ENCODE measurements around the gene SDF4.

The SDF4 gene

DNA sequence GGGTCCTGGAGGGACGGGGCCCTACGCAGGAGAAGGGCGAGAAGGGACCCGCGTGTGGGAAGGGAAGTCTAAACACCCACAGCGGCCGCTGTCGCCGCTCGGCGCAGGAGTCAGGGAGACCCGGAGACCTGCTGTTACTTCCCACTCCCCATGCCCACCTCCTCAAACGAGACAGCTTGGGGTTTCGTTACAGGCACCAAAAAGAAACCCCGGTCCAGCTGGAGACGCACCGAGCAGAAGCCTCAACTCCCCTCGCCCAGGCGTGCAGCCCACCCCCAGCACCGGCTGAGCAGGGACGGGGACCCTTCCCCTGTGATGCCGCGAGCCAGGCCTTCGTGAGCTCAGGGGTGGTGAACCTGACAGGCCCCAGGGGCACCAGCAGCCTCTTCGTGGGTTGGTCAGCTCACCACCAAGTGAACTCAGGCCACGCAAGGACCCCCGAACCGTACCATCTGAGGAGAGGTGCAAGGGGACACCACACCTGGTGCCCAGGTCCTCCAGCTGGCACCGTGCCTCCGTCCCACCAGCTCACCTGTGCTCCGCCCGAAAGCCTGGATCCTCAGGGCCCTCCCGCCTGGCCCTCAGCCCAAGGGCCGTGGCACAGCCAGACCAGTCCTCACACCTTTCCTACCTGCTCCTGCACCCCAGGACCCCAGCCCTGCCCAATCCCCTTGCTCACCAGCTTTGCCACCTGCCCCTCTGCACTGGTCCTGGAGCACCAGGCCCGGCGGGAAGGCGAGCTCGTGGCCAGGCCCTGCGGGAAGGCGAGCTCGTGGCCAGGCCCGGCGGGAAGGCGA is 5.0 kb downstream of the SDF4 start:
- DNase-seq, result no peak

DNA sequence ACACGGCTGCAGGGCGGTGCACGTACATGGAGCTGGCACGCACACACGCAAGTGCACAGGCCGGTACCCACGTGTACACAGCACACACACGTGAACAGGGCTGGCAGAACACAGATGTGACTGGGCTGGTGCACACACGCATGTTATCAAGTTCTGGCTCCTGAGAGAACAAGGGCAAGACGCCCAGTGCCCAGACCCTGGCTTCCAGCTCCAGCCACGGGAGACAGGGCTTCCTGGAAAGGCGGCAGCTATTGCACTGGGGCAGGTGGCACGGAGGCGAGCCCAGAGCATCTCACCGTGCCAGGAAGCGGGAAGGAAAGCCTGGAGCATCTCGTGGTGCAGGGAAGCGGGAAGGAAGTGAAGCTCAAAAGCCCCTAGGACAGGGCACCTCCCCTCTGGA is 5.9 kb downstream of the SDF4 start:
- no peak for DNase-seq

DNA sequence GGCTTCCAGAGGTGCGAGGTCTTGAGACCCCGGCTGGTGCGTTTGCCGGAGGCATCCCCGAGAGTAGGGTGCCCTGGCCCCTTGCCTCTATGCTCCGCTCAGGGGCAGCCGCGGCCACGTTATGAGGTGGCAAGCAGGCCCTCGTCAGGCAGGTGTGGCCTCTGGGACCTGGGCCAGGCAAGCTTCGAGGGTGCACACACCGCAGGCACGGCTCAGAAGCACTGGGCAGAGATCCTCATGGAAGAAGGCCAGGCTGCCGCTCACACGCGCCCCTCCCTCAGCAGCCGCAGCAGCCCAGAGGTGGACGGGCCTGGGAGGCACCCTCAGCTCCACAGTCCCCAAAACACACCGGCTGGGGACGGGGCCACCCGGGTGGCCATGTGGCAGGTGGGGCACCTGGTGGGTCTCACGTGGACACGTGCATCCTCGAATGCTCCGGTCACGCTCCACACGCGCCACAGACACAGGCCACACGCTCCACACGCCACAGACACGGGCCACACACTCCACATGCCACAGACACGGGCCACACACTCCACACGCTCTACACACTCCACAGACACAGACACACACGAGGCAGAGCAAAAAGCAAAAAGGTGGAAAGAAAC is 6.5 kb downstream of the SDF4 start:
- DNase-seq, result no peak

DNA sequence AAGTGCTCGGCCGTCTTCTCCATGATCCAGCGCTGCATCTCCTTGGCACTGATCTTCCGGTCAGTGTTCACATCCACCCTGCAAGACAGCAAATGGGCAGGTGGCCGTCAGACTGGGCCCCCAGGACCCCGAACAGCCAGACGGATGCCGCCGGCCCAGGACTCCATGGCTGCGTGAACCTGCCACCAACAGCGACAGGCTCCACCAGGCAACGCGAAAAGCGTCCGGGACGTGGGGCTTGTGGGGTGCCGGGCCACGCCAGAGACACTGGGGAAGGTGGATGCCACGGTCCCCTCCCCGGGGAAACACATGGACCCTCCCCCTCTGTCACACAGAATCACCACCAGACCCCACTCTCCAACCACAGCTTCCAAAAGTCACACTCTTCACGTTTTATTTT is 7.9 kb downstream of the SDF4 start:
- no peak for DNase-seq

DNA sequence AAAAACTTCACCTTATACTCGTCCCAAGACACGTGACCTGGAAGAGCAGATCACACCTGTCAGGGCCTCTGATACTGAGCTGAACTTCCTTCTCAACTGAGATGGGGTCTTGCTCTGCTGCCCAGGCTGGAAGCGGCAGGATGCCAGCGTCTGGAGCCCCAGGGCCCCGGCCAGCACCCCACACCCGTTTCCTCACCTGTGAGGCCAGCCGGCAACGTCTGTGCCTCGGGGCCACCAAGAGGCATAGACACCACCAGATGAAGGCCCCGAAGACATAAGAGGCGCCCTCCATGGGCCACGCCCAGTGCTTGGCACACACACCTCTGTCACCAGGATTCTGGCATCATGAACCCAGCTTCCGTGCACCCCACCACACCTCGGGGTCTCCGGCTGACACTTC is 8.5 kb downstream of the SDF4 start:
- no peak for DNase-seq

DNA sequence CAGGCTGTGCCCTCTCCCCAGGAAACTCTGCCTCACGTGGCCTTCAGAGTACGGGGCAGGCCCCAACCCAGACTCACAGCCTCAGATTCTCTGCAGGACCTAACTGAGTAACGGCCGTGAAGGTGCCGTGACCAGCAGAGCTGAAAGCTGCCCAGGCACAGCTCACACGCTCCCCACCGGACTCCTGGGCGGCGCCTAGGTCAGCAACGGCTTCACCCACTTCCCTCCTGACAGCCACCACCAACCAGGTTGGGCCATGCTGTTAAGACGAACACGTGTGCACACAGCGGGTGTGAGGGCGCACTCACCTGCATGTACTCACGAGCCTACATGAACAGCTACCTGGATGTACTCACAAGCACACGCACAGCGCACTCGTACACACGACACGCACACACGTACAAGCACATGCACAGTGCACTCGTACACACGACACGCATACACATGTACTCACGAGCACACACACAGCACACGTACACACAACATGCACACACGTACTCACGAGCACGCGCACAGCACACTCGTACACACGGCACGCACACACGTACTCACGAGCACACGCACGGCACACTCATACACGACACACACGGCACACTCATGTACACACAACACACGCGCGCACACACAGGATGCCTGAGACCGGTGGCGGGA is 9.1 kb downstream of the SDF4 start:
- no peak for DNase-seq

DNA sequence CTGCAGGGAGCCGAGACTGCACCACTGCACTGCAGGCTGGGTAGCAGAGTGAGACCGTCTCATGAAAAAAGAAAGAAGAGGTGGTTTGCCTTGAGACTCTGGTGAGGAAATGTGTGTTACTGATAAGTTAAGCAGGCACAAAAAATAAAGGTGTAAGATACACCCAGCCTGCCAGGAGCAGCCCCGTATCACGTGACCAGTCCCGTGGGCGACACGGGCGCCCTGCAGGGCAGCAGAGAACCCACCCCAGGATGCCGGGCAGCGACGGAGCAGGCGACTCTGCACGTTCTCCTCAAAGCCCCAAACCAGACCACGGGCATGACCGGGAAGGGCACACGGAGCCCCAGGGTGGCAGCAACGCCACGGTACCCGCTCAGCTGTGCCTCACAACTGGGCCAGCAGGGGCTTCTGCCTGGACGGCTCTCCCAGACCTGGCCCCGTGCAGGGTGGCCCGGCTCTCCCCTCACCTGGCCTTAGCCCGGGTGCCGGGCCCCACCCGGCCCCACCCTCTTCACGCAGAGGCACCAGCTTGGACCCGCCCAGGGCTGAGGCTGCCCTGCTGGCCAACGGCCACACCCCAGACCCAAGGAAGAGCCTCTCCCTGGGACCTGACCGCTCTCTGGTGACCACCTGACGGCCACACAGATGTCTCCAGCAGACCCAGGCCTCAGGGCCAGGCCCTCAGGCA is 9.8 kb downstream of the SDF4 start:
- DNase-seq, result no peak

DNA sequence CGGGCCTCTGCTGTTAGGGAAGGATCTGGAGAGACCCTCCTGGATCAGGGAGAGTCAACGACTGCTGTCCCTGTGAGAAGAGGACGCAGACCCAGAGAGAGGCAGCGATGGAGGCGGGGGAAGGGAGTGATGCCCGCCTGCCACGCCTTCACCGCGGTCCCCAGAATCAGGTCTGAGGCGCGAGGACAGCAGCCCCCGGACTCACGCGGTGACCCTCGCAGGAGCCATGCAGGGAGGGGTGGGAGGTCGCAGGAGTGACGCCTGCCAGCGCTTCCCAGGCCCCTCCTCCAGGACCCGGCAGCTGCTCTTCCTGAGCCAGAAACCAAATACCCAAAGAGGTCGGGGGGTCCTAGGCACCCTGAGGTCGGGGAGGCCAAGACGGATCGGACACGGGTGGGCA is 11.6 kb downstream of the SDF4 start:
- DNase-seq, result no peak

DNA sequence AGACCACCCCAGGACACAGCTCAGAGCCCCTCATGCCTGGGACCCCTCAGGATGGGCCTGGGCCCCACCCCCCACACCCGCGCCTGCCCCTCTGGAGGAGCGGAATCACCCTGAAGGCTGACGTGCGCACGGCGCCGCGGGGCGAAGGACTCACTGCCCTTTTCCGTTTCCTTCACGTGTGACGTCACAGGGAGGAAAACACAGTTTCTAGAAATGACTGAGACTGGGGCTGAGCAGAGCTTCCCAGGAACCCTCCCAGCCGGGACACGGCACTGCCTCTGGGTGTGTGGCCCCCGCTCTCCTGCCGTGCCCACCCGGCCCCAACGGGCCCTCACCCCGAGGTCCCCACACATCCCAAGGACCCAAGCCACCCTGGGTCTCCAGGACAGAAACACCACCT is 12.5 kb downstream of the SDF4 start:
- no peak for DNase-seq

DNA sequence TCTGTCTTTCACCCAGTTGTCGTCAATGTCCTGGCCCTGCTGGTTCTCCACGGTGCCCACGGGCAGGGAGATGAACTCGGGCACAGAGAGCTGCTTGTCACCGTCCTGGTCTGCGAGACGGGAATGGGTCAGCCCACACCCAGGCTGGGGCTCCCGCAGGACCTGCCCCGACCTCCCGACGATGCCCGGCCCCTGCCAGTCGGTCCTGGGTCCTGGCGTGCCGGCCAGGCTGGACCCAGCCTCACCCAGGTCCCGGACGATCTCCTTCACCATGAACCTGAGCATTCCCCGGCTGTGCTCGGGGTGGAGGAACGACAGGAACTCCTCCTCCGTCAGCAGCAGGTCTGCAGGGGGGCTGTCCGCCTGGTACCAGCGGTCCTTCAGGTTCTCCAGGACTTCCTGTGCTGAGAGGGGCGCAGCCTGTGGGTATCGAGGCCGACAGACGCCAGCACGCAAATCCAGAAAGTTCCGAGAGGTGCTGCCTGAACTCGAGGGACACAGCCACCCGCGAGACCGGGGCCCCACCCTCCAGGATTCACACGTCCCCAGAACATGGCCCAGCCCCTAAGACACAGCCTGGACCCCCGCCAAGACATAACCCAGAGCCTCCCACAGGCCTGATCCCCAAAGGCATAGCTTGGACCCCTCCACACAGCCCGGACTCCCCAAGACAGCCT is 13.1 kb downstream of the SDF4 start:
- no peak for DNase-seq

DNA sequence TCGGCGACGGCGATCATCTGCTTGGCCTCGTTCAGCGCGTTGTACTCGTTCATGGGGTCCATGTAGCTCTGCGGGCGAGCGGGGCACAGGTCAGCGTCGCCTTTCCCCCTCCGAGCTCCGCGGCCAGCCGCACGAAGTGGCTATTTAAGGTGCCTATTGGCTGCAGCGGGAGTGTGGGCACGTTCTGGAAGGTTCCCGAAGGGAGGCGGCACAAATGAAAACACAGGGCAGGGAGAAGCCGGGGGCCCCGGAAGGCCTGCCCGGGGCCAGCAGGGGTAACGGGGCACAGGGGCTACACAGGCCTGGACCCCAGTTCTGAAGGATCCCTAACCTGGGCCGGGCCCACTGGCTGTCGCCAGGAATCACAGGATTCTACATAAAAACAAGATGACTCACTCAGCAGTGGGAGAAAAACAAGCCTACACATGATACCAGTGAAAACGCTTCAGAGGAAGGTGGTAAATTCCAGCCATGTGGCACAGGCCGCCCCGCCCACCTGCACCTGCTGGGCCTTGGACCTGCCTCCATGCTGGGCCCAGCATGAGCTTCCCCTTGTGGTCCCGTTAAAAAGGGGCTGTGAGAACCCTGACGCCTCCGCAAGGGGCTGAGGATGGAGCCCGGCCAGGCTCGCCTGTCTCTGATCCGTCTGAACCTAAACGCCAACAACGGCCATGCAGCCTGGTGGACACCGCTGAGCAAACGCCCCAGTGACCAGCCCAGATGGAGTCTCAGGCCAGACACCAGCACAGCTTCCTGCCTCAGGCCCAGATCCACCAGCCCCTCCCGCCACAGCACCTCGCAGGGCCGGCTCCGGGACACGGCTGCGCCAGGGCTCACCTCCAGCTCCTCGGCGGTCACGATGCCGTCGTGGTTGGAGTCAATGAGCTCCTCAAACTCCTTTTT is 13.9 kb downstream of the SDF4 start:
- no peak for DNase-seq

DNA sequence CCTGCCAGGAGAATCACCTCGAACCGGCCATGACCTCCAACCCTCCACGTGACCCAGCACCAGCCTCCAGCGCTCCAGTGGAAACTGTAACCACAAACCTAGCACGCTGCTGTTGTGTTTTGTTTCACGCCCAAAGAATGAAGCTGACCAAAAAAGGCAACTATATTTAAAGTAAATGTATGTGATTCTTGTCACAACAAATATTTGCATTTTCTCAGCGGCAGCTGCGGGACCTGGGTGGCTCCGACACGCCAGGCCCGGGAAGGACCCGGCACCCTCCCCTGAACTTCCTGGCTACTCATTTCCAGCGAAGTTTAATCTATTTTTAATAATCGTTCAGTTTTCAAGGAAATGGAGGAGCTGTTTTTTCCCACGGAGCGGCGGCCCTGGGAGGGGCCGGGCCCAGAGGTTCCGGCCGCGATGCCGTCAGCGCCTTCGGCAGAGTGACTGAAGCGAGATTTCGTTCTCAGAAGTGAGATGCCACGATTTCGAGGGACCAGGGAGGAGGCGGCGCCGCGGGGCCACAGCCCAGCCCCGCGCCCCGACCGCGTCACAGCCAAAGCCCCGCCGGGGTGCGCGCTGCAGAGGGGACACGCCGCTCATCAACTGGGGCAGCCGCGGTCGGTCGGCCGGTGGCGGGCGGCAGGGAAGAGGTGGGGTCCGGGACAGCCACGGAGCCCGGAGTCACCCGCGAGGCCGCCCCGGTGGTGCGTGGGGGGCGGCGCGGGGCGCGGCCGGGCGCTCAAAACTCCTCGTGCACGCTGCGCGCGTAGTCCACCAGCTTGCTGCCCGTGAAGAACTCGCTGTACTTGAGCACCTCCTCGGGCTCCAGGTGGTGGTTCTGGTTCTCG is 14.8 kb downstream of the SDF4 start:
- no peak for DNase-seq

DNA sequence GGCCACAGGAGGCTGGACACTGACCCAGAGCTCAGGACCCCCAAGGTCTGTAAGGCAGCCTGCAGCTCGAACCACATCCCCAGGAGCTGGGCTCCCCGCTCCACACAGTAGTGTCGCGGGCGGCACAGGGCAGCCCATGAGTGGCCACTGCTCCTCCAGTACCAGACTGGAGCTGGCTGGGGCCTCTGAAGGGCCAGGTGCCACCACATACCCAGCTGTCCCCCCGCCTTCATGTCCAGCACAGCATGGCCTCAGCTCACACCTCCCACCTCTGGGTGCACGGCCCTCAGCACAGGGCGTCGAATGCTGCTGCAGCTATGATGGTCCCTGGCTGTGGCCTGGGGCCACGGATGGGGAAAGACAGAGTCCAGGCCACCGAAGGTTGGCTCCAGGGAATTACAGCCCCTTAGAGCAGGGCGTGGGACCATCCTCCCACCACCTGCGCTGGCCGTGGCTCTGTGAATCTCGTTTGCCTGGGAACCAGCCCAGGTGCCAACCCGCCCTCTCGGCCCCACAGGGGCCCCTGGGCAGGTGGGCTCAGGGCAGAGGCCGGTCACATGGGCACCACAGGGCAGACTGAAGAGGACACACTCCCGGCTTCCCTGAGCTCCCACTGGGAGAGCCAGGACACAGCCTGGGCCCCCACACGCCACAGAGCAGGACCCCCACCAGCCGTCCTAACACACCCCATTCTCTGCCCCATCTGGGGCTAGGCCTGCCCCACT is 15.8 kb downstream of the SDF4 start:
- no peak for DNase-seq

DNA sequence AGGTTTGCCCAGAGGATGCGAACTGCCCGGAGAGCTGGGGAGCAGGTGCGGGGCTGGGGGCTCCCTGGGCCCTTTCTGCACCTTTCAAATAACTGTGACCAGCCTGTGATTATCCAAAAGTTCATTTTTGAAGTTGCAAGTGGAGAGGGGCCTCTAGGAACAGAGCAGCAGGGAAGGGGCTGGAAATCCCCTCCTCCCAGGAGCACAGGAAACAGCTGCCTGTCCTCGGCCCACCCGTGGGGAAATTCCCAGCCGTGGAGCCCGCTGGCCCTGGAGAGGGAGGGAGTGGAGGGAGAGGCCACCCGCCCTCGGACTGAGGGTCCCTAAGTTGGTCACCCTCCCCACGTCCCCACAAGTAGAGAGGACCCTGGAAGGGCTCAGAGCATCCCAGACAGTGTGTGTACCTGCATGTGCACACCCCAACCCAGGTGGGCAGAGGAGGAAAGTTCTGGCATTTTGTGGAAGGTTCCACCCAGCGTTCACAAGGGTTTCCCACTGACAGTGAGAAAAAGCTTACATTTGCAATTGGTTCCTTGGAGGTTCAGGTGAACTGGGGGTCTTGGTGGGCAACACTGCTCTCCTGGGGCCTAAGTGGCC is 16.6 kb downstream of the SDF4 start:
- DNase-seq, result no peak

DNA sequence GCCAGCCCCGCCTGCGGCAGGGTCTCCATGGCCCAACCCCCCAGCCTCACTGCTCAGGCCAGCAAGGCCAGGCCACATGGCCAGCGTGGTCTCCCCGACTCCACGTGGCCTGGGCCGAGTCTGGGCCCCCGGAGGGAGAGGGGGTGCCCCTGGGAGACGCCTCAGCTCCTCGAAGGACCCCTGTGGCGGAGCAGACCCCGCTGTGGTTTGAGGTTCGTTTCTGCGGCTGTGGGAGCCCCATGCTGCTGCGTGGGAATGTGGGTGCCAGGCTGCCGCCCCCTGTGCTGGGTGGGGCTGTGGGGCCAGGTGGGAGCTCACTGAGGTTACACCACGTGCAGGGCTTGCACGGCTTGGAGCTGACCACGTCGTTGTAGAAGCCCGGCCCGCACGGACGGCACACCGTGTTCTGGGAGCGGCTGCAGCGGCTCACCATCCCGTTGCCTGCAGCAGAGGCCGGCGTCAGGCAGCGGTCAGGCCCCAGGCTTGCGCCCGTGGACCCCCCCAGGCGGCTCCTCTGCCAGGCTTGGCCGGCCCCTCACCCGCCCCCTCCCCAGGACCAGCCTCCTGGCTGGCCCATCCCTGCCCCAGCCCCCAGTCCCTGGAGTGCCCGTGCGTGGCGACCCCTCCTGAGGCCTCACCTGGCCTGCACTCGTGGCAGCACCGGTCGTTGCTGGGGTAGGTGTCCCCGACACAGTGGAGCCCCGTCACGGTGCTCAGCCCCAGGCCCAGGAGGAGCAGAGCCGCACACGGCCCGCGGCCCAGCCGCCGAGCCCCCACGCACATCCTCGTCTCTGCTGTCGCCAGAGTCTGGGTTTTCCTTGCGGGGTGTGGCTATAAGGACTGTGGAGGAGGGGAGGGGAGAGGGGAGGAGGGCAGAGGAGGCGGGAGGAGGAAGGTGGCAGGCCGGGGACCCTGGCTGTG is 18.2 kb downstream of the SDF4 start, which contains the start of gene TNFRSF4:
Gene TNFRSF4, minus strand, starts transcription at position 809 of the 921 bp plus-strand sequence. Its CDS starts 26 bp downstream, at position 783.
- peak; percentile 46 for DNase-seq

DNA sequence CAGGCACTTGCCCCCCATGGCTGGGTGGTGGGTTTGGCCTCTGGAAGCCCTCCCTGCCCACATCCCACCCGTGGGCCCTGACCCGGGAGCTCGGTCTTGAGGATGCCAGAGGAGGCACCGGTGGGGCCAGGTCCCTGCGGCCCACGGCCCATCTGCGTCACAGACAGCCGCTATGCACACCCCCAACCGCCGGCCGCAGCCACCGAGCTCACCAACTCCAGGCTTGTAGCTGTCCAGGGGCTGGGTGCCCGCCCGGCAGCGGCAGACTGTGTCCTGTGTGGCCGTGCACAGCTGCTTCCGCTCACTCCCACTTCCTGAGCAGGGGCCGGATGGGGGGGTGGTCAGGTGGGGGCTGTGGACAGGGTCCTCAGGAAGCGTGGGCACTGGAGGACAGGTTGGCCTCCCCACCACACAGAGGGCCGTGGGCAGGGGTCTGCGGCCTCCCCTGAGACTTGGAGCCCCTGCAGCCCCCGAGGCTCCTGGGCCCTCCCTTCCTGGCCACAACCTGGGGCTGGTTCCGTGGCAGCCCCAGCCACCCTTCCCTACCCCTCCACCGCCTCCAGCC is 18.9 kb downstream of the SDF4 start:
- DNase-seq, result peak; percentile 50

DNA sequence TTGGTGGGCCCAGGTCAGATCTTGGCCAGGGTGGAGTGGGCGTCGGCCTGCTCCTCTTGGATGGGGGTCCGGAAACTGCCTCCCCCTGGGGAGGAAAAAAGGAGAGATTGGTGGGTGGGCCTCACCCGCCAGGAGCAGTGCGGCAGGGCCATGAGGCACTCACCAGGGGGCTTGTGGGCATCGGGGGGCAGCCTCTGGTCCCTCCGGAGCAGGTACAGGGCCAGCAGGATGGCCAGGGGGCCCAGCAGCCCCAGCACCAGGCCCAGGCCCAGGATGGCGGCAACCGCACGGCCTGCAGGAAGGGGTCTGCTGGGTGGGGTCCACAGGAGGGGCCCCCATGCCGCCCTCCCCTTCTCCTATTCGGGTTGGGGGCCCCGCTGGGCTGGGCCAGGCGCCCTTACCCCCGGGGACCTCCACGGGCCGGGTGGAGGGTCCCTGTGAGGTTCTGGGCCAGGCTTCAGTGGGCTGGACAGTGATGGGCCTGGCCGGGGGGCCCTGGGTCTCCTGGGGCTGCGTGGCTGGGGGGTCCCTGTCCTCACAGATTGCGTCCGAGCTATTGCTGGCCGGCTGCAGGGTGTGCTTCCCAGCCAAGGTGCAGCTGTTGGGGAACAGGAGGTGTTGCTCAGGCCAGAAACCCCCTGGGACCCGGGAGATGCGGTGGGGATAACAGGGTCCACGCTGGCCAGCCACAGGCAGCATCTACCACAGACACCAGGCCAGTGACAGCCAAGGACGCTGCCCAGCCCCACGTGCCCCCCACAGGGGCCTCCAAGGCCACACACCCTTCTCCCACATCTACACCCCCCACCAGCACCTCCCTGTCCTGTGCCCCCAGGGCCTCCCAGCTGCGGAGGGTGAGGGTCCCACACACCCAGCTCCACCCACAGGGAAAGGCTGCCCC is 20.0 kb downstream of the SDF4 start:
- DNase-seq, result peak; percentile 17
